Middle frontal gyrus (tissue), 1 donor: ENCODE results near the gene LCE1D.

ENCODE experiments used
- DNase-seq: peaks from one replicate; pipeline ENCODE4 v3.0.0-alpha.2; 2015; ENCODE audit warnings: low spot score; ENCODE audit errors: extremely low spot score

Gene LCE1D

GRCh38 chr1:152796421-152796820 is at the start of gene LCE1D:
LCE1D (plus strand) TSS chr1:152796721; CDS start chr1:152797795, 1,074 bp downstream.
- no peak for DNase-seq

- no peak for DNase-seq
Observed at GRCh38 chr1:152747831-152748230, 48.7 kb upstream of the LCE1D start.

- no peak for DNase-seq
Observed at GRCh38 chr1:152752225-152752624, 44.3 kb upstream of the LCE1D start.

- DNase-seq = no peak
Observed at GRCh38 chr1:152753586-152753985, 42.9 kb upstream of the LCE1D start.

GRCh38 chr1:152756872-152757271 is 39.6 kb upstream of the LCE1D start:
- no peak for DNase-seq

- no peak for DNase-seq
Observed at GRCh38 chr1:152757747-152758146, 38.8 kb upstream of the LCE1D start, which contains the start of gene KPRP. KPRP (plus strand) TSS chr1:152758025; CDS start chr1:152759589, 1,564 bp downstream.

- no peak for DNase-seq
Observed at GRCh38 chr1:152758636-152759035, 37.9 kb upstream of the LCE1D start.

- DNase-seq = no peak
Observed at GRCh38 chr1:152759453-152760173, 36.9 kb upstream of the LCE1D start.

- no peak for DNase-seq
Observed at GRCh38 chr1:152760551-152761190, 35.9 kb upstream of the LCE1D start.

- DNase-seq = no peak
Observed at GRCh38 chr1:152761609-152762213, 34.8 kb upstream of the LCE1D start.

GRCh38 chr1:152768847-152769533 is 27.5 kb upstream of the LCE1D start:
- no peak for DNase-seq

GRCh38 chr1:152770411-152770810 is 26.1 kb upstream of the LCE1D start:
- no peak for DNase-seq

GRCh38 chr1:152774875-152775274 is 21.6 kb upstream of the LCE1D start, which contains the start of gene LCE1F:
LCE1F (plus strand) TSS chr1:152775140; CDS start chr1:152776372, 1,232 bp downstream.
- no peak for DNase-seq

GRCh38 chr1:152776361-152776760 is 20.2 kb upstream of the LCE1D start:
- DNase-seq = no peak

- no peak for DNase-seq
Observed at GRCh38 chr1:152777510-152778137, 18.9 kb upstream of the LCE1D start.

- DNase-seq = no peak
Observed at GRCh38 chr1:152783095-152783494, 13.4 kb upstream of the LCE1D start.

GRCh38 chr1:152786077-152786476 is 10.4 kb upstream of the LCE1D start, which contains the start of gene LCE1E:
LCE1E (plus strand) TSS chr1:152786257; CDS start chr1:152787300, 1,043 bp downstream.
- DNase-seq = no peak

GRCh38 chr1:152795686-152796085 is 835 bp upstream of the LCE1D start:
- DNase-seq = no peak

- no peak for DNase-seq
Observed at GRCh38 chr1:152801333-152801732, 4.8 kb downstream of the LCE1D start.

GRCh38 chr1:152806576-152806975 is 10.1 kb downstream of the LCE1D start, which contains the start of gene LCE1C:
LCE1C (minus strand) TSS chr1:152806651; CDS start chr1:152805478, 1,173 bp downstream.
- DNase-seq = no peak

- no peak for DNase-seq
Observed at GRCh38 chr1:152811050-152811449, 14.5 kb downstream of the LCE1D start.
